HG02798 (cell line): ENCODE data around the gene GAS6.
"Not testable (repeated sequence)": the region's sequence is repeated elsewhere in the genome, so short reads cannot be mapped to it uniquely, and the experiment has no call there.

Source experiments
- ATAC-seq: cut with Tn5 transposase; IDR thresholded peaks from one replicate; pipeline ENCODE4 v1.9.1; 2021; ENCODE audit warnings: mild to moderate bottlenecking; ENCODE audit not compliant: unreplicated experiment, poor library complexity

GAS6 gene

DNA sequence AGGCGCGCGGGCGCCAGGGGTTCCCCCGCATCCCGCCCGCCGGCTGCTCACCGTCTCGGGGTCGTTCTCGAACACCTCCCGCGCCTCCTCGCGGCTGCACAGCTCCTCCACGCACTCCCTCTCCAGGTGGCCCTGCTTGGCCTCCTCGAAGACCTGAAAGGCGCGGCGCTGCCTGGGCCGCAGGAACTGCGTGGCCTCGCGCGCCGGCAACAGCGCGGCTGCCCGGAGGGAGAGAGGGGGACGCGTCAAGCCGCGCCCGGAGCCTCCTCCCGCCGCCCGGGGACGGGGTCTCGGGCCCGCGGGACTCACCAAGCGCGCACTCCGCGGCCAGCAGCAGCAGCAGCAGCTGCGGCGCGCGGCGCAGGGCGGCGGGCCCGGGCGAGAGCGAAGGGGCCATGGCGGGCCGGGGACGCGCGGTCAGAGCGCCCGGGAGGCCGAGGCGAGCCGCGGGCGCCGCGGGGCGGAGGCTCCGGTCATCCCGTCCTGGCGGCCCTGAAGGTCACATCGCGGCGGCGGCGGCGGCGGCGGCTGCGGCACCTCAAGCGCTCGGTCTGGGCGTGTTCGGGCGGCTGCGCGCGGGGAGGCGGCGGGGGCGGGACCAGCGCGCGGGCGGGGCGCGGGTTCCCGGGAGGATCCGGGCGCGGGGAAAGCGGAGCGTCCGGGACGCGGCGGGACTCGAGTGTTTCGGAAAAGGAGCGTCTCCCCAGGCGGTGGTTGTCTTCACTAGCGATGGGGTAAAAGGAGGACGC lies at the start of gene GAS6:
Gene GAS6 (minus strand): TSS at position 553 of the 749 bp plus-strand sequence. CDS start 156 bp downstream, at position 397.
- ATAC-seq = peak; percentile 38

DNA sequence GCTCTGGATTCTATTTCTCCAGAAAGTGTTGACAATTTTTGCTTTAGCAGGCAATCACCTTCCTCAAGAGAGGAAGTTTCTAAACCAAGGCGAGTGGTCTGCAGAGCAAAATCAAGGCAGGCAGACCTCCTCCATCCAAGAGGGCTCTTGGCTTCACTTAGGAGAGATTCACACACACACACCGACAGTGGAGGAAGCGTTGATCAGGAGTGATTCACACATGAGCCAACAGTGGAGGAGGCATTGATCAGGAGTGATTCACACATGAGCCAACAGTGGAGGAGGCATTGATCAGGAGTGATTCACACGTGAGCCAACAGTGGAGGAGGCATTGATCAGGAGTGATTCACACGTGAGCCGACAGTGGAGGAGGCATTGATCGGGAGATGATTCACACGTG lies 49.5 kb upstream of the GAS6 start:
- not testable (repeated sequence) for ATAC-seq

DNA sequence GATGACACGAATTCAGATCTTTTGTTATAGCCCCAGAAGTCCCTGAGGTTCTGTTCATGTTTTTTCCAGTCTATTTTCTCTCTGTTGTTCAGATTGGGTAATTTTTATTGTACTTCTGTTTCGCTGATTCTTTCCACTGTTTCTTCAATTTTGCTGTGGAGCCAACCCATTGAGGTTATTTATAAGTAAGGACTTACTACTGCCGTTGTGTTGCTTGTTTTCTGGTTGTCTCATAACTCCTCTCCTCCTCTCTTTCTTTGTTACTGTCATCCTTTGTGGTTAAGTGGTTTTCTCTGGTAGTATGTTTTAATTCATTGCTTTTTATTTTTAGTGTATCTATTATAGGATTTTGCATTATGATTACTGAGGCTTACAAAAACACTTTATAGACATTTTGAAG lies 48.7 kb upstream of the GAS6 start:
- ATAC-seq = no peak

DNA sequence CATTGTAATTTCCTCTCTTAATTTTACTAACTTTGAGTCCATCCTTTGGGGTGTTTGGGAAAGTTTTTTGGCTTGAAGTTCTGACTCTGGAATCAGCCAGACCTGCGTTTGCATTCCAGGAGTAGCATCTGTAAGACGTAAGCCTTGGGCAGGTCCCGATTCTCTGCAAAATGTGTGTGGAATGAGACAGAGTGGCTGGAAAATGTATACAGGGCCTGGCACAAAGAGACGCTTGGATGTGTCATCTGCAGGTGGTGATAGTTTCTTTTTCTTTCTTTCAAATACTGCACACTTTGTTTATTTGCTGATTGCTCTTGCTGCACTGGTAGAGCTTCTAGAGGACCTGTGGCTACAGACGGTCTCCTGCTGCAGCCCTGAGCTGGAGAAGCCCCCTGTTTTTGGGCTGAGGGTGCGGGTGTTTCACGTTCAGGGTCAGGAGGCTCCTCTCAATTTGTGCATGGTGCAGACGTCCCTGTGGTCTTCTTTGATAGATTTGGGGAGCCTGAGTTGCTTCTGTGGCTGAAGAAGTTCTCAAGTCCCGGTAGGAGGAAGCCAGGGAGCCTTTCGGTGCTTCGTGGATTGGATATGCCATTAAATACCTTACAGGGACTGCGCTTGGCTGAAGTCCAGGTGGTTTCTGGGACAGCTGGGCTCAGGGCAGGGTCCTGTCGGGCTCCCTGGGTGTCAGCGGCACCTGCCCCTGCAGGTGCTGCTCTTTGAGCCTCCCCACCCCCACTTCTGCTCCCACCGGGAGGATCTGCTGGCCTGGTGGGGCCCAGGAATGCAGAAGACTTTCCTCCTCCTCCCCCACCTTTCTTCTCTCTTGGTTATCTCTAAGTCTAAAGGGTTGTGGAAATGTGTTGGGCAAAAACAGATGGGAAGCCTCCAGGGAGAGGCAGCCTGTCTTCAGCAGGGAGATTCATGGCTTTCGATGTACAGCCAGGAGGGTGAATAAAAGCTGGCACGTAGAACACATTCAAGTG lies 44.0 kb upstream of the GAS6 start:
- no peak for ATAC-seq

DNA sequence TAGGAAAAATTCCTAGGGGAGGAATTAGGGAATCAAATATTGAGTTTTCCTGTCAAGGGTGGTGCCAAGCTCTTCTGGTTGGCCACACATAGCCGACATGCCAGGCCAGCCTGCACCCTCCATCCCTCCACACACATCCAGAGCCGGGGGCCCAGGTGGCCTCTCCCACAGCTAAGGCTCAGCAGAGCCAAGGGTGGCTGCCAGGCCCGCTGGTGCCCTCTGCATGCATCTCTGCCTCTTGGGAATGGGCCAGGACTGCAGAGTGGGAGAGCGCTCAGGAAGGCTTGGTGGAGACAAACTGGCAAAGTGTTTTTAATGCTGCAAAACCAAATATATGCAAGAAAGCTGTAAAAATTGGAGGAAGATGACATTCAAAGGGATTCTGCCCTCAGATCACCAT lies 42.7 kb upstream of the GAS6 start:
- no peak for ATAC-seq

GRCh38 chr13:113905942-113906341 lies 42.1 kb upstream of the GAS6 start:
- no peak for ATAC-seq

- ATAC-seq = no peak
These were observed 41.1 kb upstream of the GAS6 start for GRCh38 chr13:113905018-113905417.

- no peak for ATAC-seq
These were observed 40.5 kb upstream of the GAS6 start for GRCh38 chr13:113904411-113904810.

DNA sequence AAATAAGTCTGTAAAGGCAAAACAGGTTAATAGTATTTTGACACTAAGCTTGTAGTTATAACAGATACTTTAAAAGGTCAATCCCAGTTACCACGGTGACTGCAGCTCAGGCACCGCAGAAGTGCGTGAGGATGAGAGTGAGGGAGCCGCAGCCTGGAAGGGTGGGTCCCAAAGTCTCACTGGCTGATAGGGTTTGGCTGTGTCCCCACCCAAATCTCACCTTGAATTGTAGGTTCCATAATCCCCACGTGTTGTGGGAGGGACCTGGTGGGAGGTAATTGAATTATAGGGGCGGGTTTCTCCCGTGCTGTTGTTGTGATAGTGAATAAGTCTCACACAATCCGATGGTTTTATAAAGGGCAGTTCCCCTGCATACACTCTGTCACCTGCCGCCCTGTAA lies 40.0 kb upstream of the GAS6 start:
- ATAC-seq = no peak

DNA sequence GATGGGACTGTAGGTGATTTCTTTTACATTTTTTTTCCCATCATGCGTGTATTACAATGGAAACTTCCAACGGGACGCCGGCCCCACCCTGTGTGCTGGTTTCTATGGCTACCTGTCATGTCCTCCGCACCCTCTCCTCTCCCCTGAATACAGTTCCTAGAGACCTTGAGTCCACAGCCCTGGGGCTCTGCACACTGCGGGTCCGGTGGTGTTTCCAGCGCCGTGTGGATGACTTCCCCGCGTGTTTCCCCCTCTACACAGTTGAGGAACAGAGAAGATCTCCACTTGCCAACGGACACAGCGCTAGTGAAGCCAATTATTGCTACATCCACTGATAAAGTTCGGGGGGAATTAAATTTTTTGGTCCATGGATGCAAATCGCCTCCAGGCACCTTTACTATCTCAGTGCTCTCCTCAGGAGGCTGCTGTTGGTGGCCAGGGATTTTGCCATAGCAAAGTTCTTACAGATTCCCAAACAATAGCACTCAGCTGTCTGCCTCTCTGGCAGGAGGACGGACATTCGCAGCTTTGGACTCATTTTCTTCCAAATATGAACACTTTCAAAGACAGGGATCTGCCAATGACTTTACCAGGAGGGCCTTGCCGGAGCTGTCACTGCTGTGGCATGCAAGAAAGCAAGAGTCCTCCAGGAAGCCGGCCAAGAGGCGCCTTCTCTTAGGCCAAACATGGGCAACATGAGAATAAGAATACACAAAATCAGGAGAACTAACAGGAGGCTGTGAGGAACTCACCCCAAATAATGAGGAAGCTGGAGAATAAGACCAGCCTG lies 39.3 kb upstream of the GAS6 start:
- no peak for ATAC-seq

GRCh38 chr13:113902481-113902880 lies 38.6 kb upstream of the GAS6 start:
- no peak for ATAC-seq

DNA sequence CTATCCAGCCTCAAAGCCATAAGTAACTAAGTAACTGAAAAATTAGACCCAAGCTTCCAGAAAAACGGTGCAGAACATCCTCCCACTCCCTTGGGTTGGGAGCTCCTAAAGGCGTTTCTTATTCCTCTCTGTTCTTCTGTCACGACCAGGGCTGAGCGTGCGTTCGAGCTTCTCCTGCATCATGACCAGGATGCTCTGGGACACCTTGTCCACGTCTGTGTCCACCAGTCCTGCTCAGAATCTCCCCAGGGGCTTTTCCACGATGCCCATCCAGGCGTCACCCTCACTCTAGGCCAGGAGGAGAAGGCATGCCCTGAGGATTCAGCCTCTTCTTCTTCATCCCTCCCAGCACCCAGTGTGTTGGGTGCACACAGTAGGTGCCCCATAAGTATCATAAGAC lies 37.8 kb upstream of the GAS6 start:
- ATAC-seq = no peak

- no peak for ATAC-seq
These were observed 37.4 kb upstream of the GAS6 start for GRCh38 chr13:113901231-113901630.

DNA sequence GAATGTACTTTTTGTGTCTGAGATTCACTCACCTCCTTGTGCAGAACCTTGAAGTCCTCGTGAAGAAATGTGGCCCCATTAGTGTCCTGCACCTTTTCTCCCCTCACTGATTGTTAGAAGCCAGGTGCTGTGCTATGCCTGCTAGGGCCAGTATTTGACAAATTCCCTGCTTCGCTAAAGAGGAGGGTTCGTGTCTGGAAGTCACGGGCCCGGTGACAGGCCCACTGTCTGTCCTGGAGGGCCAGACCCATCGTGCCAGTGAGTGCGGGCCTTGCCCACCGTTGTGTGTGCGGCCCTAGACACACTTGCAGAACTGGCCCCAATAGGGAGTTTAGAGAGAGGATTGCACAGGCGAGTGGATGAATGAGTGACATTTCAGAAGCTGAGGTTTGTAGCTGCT lies 36.8 kb upstream of the GAS6 start:
- ATAC-seq = no peak

GRCh38 chr13:113898391-113898790 lies 34.5 kb upstream of the GAS6 start:
- ATAC-seq = no peak

DNA sequence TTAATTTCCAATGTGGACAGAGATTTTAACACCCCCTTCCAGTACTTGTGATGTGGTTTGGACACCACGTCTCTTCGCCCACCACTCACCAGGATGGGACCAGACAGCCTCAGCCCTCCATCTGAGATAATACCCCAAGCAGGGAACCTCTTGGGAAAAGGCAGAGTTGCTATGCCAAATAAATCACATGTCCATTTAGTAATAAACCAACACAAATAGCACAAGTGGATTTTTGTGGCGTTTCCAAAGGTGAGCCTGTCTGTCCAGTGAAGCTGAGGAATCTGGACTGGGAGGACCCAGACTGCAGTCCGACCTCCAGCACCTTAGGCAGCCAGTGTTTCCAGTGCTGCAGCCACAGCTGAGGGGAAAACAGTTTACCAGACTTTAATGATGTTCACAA lies 34.1 kb upstream of the GAS6 start:
- no peak for ATAC-seq

DNA sequence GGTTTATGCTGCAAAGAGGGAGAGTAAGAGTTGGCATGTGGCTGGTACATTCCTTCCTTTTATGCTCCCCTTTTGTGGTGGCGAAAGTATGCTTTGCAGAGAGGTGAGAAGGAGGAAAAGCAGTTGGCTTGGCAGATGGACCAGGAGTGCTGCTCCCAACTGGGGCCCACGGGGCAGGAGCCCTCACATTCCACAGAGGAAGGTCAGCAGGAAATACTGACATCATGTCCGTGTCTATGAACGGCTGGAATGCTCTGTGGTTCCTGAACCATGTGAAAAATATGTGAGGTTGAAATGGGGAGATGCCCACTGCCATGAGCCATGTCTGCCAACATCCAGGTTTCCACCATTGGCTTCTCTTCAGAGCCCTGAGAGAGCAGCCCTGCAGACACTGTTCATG lies 33.3 kb upstream of the GAS6 start:
- ATAC-seq = no peak

GRCh38 chr13:113895436-113895835 lies 31.6 kb upstream of the GAS6 start:
- ATAC-seq = no peak

DNA sequence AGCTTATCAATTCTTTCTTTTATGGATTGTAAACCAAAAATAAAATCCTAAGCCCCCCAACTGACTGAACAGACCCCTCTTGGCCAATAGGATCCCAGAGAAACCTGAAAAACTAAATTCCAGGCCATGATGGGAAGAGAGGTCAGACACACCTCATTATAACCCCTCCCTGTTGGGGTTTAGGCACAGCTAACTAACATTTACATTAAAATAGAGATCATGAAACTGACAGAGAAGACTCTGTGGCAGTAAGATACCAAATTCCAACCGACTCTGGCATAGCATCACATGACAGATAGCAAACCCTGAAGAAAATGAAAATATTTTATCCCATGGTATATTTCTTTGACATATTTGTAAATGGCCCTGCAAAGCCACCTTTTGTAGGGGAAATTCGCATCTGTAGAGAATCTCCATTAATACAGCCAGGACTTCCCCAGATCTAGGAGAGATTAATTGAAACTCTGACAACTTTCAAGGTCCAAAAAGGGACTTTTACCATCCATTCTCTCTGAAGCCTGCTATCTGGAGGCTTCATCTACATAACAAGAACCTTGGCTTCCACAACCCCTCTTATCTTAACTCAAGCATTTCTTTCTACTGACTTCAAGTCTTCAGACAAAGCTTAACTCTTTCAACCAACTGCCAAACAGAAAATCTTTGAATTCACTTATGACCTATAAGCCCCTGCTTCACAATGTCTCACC lies 27.1 kb upstream of the GAS6 start:
- no peak for ATAC-seq

DNA sequence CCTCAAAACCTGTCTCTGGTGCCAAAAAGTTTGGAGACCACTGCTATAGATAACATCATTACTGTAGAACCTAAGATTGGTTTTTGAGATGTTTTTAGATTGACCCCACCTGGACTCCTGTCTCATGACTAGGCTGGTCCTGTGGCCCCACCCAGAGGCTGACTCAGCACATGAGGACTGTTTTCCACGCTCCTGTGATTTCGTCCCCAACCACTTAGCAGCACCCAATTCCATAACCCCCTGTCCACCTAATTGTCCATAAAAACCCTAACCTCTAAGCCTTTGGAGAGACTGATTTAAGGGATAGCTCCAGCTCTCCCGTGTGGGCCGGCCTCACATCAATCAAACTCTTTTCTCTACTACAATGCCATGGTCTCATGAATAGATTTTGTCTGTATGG lies 25.6 kb upstream of the GAS6 start:
- ATAC-seq = no peak
